Liver (tissue), 3 donors: ENCODE measurements around the gene RASA3.

Source experiments
- ATF3 ChIP-seq: IDR thresholded peaks from 2 replicates; pipeline ENCODE4 v1.6.1; 2016; ENCODE audit warnings: antibody characterized with exemption
- CTCF ChIP-seq: fragments of 150-350 bp; IDR thresholded peaks from 2 replicates; pipeline ENCODE4 v1.5.1; 2017; ENCODE audit warnings: improper control_type of control experiment, low read depth, low read length; ENCODE audit not compliant: missing input control
- donor health status: healthy.
- donor health status: healthy.

- TF ChIP-seq ATF3 (no peak), CTCF (no peak)
Measured at GRCh38 chr13:114099191-114099590, 33.2 kb downstream of the RASA3 start.
